Transverse colon (tissue), 4 donors: ENCODE data around the gene OGG1. TPM values are rescaled to one million over a fixed set of nuclear protein-coding genes. Genes with fewer than 3 reads are reported as not detected.

ENCODE experiments used
- DNase-seq: peaks from one replicate; pipeline ENCODE4 v3.0.0-alpha.2; 2019
- H3K27ac ChIP-seq, 4 donors: fragments of 200-600 bp; sonication (generic); 2 replicates each; pipeline ENCODE4 v1.5.1; 2016 to 2018; ENCODE audit warnings: inconsistent platforms in 4 of 4
- H3K27me3 ChIP-seq: fragments of 200-600 bp; sonication (generic); 2 replicates; pipeline ENCODE4 v1.5.1; 2017; ENCODE audit warnings: inconsistent platforms
- H3K36me3 ChIP-seq, 4 donors: fragments of 200-600 bp; sonication (generic); 2 replicates each; pipeline ENCODE4 v1.5.1; 2017 to 2019; ENCODE audit warnings: inconsistent platforms in 4 of 4
- H3K4me1 ChIP-seq, 4 donors: fragments of 200-600 bp; sonication (generic); 2 replicates each; pipeline ENCODE4 v1.5.1; 2017 to 2020; ENCODE audit warnings: inconsistent platforms in 4 of 4
- H3K4me3 ChIP-seq, 4 donors: fragments of 200-600 bp; sonication (generic); 1 replicate in 1 of 4; 2 replicates in 3 of 4; pipeline versions ENCODE4 v1.5.1 to v1.6.1; 2017 to 2019; ENCODE audit warnings: inconsistent platforms in 4 of 4
- H3K9me3 ChIP-seq, 2 donors: fragments of 200-600 bp; sonication (generic); 2 replicates each; pipeline ENCODE4 v1.5.1; 2017 to 2019; ENCODE audit warnings: inconsistent platforms in 2 of 2
- EP300 ChIP-seq: sonication (generic); formaldehyde crosslinking; IDR thresholded peaks from one replicate; pipeline ENCODE4 v1.6.1; 2017; ENCODE audit warnings: antibody characterized with exemption, low read depth
- POLR2A ChIP-seq: fragments of 450-650 bp; IDR thresholded peaks from one replicate; pipeline ENCODE4 v1.6.1; 2016; ENCODE audit warnings: antibody characterized with exemption, mild to moderate bottlenecking, moderate library complexity
- POLR2AphosphoS5 ChIP-seq, 3 donors: sonication (generic); formaldehyde crosslinking; IDR thresholded peaks; one replicate each; pipeline ENCODE4 v1.6.1; 2016; ENCODE audit warnings: antibody characterized with exemption in 3 of 3
- WGBS, 2 donors: methylation state at CpG; one replicate each; pipeline ENCODE4 v1.1.5; 2018; ENCODE audit warnings: low coverage in 1 of 2; 5-methylcytosine and 5-hydroxymethylcytosine counted together
- in situ Hi-C, 4 donors: fragments of 200-750 bp; cut with MboI; loops; one replicate each; pipeline versions ENCODE4 v1.15.0 to v1.15.1; 2017; ENCODE audit warnings: low sequenced_read_pairs in 3 of 4, low pct_ligation_motif_present in 1 of 4, low pct_unique_long_range_greater_than_20kb in 1 of 4
- intact Hi-C: fragments of 100-400 bp; cut with DNase I; formaldehyde crosslinking; loops from one replicate; pipeline ENCODE4 v1.15.1; 2023; ENCODE audit warnings: low total_unique reads
- total RNA-seq, 4 donors: library from RNA; depleted of rRNA; stranded (reverse); fragments of >200 nt; gene quantifications; one replicate each; pipeline ENCODE4 v1.1.0, GENCODE V29; 2016
- TF ChIP-seq, protein P1 (sequence below), 5 experiments: fragments of 200-600 bp in 3 of 5; fragments of 450-650 bp in 2 of 5; sonication (generic) in 3 of 5; IDR thresholded peaks; 1 replicate in 2 of 5; 2 replicates in 3 of 5; pipeline ENCODE4 v1.5.1; 2016 to 2017; ENCODE audit warnings: antibody characterized with exemption in 5 of 5, inconsistent platforms in 3 of 5, mild to moderate bottlenecking in 2 of 5, moderate library complexity in 1 of 5

Gene OGG1
- total RNA-seq, 4 donors from 2014 or later = 27.8 to 69.5 (median 39.7) TPM

DNA sequence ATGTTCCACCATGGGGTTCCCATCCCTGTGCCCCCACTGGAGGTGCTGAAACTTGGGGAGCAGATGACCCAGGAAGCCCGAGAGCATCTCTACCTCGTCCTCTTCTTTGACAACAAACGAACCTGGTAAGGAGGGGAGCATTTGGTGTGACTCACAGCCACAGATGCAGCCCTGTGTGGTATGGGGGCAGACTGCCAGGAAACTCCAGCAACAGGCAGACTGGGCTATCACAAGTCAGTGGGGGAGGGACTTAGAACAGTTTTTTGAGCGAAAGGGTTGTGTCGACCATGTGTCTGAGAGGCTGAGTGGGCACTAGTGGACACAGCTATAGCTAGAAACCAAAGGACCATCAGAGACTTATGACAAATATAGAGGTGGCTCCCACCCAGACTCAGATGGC is 3.4 kb upstream of the OGG1 start:
- no peak overlapping the region for H3K27ac ChIP-seq
- no peaks in the 10 kb centered on the region for H3K27me3 ChIP-seq
- in situ Hi-C loops (no loop called here), intact Hi-C loops (no loop called here)
- no peak overlapping the region for H3K4me3 ChIP-seq
- no peak for DNase-seq
- TF ChIP-seq, protein P1, sequence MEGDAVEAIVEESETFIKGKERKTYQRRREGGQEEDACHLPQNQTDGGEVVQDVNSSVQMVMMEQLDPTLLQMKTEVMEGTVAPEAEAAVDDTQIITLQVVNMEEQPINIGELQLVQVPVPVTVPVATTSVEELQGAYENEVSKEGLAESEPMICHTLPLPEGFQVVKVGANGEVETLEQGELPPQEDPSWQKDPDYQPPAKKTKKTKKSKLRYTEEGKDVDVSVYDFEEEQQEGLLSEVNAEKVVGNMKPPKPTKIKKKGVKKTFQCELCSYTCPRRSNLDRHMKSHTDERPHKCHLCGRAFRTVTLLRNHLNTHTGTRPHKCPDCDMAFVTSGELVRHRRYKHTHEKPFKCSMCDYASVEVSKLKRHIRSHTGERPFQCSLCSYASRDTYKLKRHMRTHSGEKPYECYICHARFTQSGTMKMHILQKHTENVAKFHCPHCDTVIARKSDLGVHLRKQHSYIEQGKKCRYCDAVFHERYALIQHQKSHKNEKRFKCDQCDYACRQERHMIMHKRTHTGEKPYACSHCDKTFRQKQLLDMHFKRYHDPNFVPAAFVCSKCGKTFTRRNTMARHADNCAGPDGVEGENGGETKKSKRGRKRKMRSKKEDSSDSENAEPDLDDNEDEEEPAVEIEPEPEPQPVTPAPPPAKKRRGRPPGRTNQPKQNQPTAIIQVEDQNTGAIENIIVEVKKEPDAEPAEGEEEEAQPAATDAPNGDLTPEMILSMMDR (IDR thresholded peaks at IDR 0.05) = no peak
- TF ChIP-seq POLR2AphosphoS5 (IDR thresholded peaks at IDR 0.05) (no peak), EP300 (no peak), POLR2A (no peak)
- no peaks in the 10 kb centered on the region for H3K9me3 ChIP-seq
- H3K4me1 ChIP-seq = peaks cover 14 to 21% (median 19%) of the 10 kb centered on the region in 4 donors
- WGBS, 2 donors = 74 to 83% methylated on average over 3 to 5 of the region's 5 CpGs
- H3K36me3 ChIP-seq = peaks cover 0 to 62% (median 33%) of the 10 kb centered on the region in 4 donors

DNA sequence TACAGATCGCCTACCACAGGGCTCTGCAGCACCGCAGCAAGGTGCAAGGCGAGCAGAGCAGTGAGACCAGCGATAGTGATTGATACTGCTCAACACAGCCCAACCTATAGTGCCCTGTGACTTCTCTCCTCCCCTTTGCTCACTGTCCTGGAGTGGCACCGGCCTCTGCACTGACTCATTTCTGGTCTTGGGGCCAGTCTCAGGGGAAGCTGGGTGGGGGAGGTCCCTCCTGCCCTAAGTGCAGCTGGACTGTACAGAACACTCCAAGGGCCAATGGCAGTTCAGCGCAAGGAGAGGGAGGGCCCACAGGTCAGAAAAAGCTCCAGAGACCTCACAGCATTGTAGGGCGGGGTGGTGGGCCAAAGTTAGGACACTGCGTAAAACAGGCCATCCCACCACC is 2.5 kb upstream of the OGG1 start:
- H3K4me1 ChIP-seq = peaks cover 19 to 29% (median 23%) of the 10 kb centered on the region in 4 donors
- in situ Hi-C loops = no loop called here
- intact Hi-C loops = no loop called here
- no peak overlapping the region for H3K27ac ChIP-seq
- no peak for DNase-seq
- peaks cover 0 to 52% (median 28%) of the 10 kb centered on the region in 4 donors for H3K36me3 ChIP-seq
- TF ChIP-seq POLR2AphosphoS5 (IDR thresholded peaks at IDR 0.05) (no peak), EP300 (no peak), POLR2A (no peak)
- TF ChIP-seq, protein P1 (IDR thresholded peaks at IDR 0.05) = no peak
- 86% methylated on average over 8 of the region's 8 CpGs; no CpG with 5 or more reads in 1 of the 2 donors for WGBS, 2 donors
- H3K4me3 ChIP-seq = no peak overlapping the region
- H3K9me3 ChIP-seq = no peaks in the 10 kb centered on the region
- no peaks in the 10 kb centered on the region for H3K27me3 ChIP-seq

DNA sequence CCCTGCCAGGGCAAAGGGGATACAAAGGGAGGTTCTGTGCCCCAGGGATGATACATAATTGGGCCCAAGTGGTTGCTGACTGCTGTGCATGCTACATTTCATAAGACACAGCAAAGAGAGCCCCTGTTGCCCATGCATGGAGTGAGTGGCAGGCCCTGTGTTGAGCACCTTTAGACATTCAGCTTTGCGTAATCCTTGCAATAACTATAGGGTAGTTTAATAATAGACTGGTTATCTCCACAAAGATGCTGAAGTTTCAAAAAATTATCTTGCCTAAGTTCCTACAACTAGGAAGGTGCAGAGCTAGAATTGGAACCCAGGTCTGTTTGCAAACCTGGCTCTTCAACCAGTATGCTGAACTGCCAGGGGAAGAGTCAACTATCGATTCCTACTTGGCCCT is 1.7 kb upstream of the OGG1 start:
- WGBS, 2 donors = 98 to 100% methylated on average over 1 to 2 of the region's 2 CpGs

DNA sequence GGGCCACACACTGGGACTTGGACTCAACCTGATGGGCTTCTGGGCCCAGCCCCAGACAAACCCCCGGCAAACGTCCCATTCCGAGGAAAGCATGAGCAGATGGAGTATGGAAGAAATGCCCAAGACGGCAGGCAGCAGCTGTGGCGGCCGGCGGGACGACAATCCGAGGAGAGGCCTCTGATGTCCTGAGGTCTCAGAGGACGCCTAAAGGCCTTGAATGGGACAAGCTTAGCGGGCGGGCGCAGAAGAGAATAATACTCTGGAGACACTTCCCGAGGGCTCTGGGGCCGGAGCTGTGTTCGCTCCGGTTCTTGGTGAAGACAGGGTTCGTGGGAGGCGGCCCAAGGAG is 482 bp upstream of the OGG1 start:
- Histone ChIP-seq H3K27ac (peak overlapping the region; percentile 92 to 95 (median 93)), H3K36me3 (peaks cover 0 to 32% (median 16%) of the 10 kb centered on the region in 4 donors), H3K9me3 (no peaks in the 10 kb centered on the region), H3K27me3 (no peaks in the 10 kb centered on the region), H3K4me3 (peak overlapping the region; percentile 38 to 78 (median 51)), H3K4me1 (peaks cover 19 to 29% (median 23%) of the 10 kb centered on the region in 4 donors)
- in situ Hi-C loops = no loop called here
- no peak for DNase-seq
- WGBS, 2 donors = 10 to 11% methylated on average over 3 to 19 of the region's 19 CpGs
- intact Hi-C loops = no loop called here
- TF ChIP-seq, protein P1 (IDR thresholded peaks at IDR 0.05) = peak in 1 of 5 experiments; percentile 17
- no peak for TF ChIP-seq EP300

More for the DNA sequence above, 1.7 kb upstream of the OGG1 start:
- in situ Hi-C loops = no loop called here
- Histone ChIP-seq H3K27me3 (no peaks in the 10 kb centered on the region), H3K4me1 (peaks cover 19 to 29% (median 23%) of the 10 kb centered on the region in 4 donors), H3K4me3 (no peak overlapping the region), H3K36me3 (peaks cover 0 to 45% (median 23%) of the 10 kb centered on the region in 4 donors), H3K27ac (no peak overlapping the region), H3K9me3 (no peaks in the 10 kb centered on the region)
- no peak for TF ChIP-seq EP300
- no peak for TF ChIP-seq POLR2A
- no peak for TF ChIP-seq POLR2AphosphoS5 (IDR thresholded peaks at IDR 0.05)
- TF ChIP-seq, protein P1 (IDR thresholded peaks at IDR 0.05) = no peak
- DNase-seq = no peak
- intact Hi-C loops = no loop called here
